Keratinocyte (primary cell): Measurements from ENCODE around the gene KIAA1755.

Experiments used
- CTCF ChIP-seq, 3 experiments: IDR thresholded peaks in 1 of 3; conservative IDR thresholded peaks in 1 of 3; optimal IDR thresholded peaks in 1 of 3; 2 replicates in 2 of 3; 3 replicates in 1 of 3; pipeline versions ENCODE3 to v1.5.1; 2011; ENCODE audit warnings: low read length in 3 of 3, mild to moderate bottlenecking in 3 of 3, moderate library complexity in 2 of 3, control low read depth in 1 of 3, inconsistent platforms in 1 of 3; ENCODE audit not compliant: insufficient read depth in 2 of 3; ENCODE audit errors: extremely low read depth in 1 of 3
- EZH2 ChIP-seq: IDR thresholded peaks from one replicate; pipeline ENCODE4 v1.6.1; 2012; ENCODE audit warnings: inconsistent platforms, mild to moderate bottlenecking, low read length, moderate library complexity

- TF ChIP-seq CTCF (optimal IDR thresholded peaks at IDR 0.05 in 1 of 3, IDR thresholded peaks at IDR 0.05 in 1 of 3, conservative IDR thresholded peaks at IDR 0.05 in 1 of 3; ENCODE audit: extremely low read depth in 1 of 3, insufficient read depth in 2 of 3, low read length in 3 of 3) = no peak
- TF ChIP-seq EZH2 = no peak
These were observed 4.5 kb downstream of the KIAA1755 start for GRCh38 chr20:38256021-38256420.
